Bone marrow (tissue), 2 donors: ENCODE measurements around the gene OR2V2.

Source experiments
- DNase-seq, 2 donors: peaks; one replicate each; lab custom pipeline; 2025; lab: John Stamatoyannopoulos, UW

OR2V2 gene

GRCh38 chr5:181190711-181191525 is 43.5 kb downstream of the OR2V2 start:
- no peak for DNase-seq

- DNase-seq, result no peak
These were observed 44.3 kb downstream of the OR2V2 start for GRCh38 chr5:181191526-181192336.

GRCh38 chr5:181192337-181193046 is 45.1 kb downstream of the OR2V2 start:
- DNase-seq, result no peak

- no peak for DNase-seq
These were observed 46.3 kb downstream of the OR2V2 start for GRCh38 chr5:181193656-181194055.

- no peak for DNase-seq
These were observed 47.3 kb downstream of the OR2V2 start for GRCh38 chr5:181194489-181195248.

GRCh38 chr5:181195249-181195761 is 47.9 kb downstream of the OR2V2 start:
- DNase-seq, result no peak

- no peak for DNase-seq
These were observed 50.1 kb downstream of the OR2V2 start for GRCh38 chr5:181197326-181197951.

- DNase-seq, result no peak
These were observed 50.8 kb downstream of the OR2V2 start for GRCh38 chr5:181198106-181198685.

- DNase-seq, result no peak
These were observed 51.6 kb downstream of the OR2V2 start for GRCh38 chr5:181198905-181199519.

GRCh38 chr5:181199881-181200638 is 52.7 kb downstream of the OR2V2 start:
- DNase-seq, result no peak

- no peak for DNase-seq
These were observed 53.4 kb downstream of the OR2V2 start for GRCh38 chr5:181200816-181201215.

GRCh38 chr5:181203093-181203711 is 55.8 kb downstream of the OR2V2 start:
- DNase-seq, result no peak

- no peak for DNase-seq
These were observed 56.4 kb downstream of the OR2V2 start for GRCh38 chr5:181203777-181204112.

GRCh38 chr5:181204113-181204825 is 56.9 kb downstream of the OR2V2 start:
- DNase-seq, result no peak

- DNase-seq, result no peak
These were observed 57.7 kb downstream of the OR2V2 start, which contains the start of gene TRIM7 for GRCh38 chr5:181204826-181205760. TSS of gene TRIM7 (minus strand) at chr5:181205196. CDS start at chr5:181205110, 86 bp downstream.

GRCh38 chr5:181205761-181206649 is 58.6 kb downstream of the OR2V2 start:
- DNase-seq, result no peak
